B cell (primary cell): ENCODE data around the gene ZNF384. TPM values are rescaled to one million over a fixed set of nuclear protein-coding genes. Genes with fewer than 3 reads are reported as not detected.

Experiments used
- ATAC-seq: fragments of 200-7000 bp; cut with Tn5 transposase; one replicate; pipeline ENCODE4 v1.10.0; 2021; ENCODE audit warnings: low read depth, mild to moderate bottlenecking, moderate number of reproducible peaks, moderate library complexity
- CTCF ChIA-PET: fragments of 350-600 bp; sonication (Branson Sonifier 250); formaldehyde crosslinking; loops from one replicate; lab custom pipeline; 2021; ENCODE audit warnings: antibody characterized with exemption, inconsistent platforms; lab: Charles Lee
- POLR2A ChIA-PET: fragments of 350-600 bp; sonication (Branson Sonifier 250); formaldehyde crosslinking; loops from one replicate; lab custom pipeline; 2021; ENCODE audit warnings: antibody characterized with exemption; lab: Charles Lee
- DNase-seq: peaks from one replicate; pipeline ENCODE4 v3.0.0; 2013
- H2AFZ ChIP-seq: 2 replicates; pipeline ENCODE4 v1.6.1; 2012; ENCODE audit warnings: mild to moderate bottlenecking, low read depth, low read length; ENCODE audit not compliant: insufficient read depth, poor library complexity, severe bottlenecking
- H3K27ac ChIP-seq, 2 donors: 1 replicate in 1 of 2; 2 replicates in 1 of 2; pipeline ENCODE4 v1.5.1; 2012 to 2013; ENCODE audit warnings: low read length in 2 of 2, mild to moderate bottlenecking in 2 of 2, moderate library complexity in 1 of 2
- H3K27me3 ChIP-seq, 4 experiments: fragments of 200-600 bp in 1 of 4; sonication (generic) in 1 of 4; replicated peaks in 1 of 4; 1 replicate in 2 of 4; 2 replicates in 2 of 4; pipeline versions ENCODE4 v1.6.1 to v1.7.0; 2013 to 2016; ENCODE audit warnings: low read length in 3 of 4, mild to moderate bottlenecking in 2 of 4, mixed read lengths in 1 of 4, moderate library complexity in 1 of 4; ENCODE audit not compliant: insufficient read depth in 4 of 4, control insufficient read depth in 3 of 4; ENCODE audit errors: control extremely low read depth in 1 of 4
- H3K36me3 ChIP-seq, 2 experiments: replicated peaks in 1 of 2; 1 replicate in 1 of 2; 2 replicates in 1 of 2; pipeline versions ENCODE4 v1.6.1 to v1.7.1; 2013; ENCODE audit warnings: low read length in 1 of 2; ENCODE audit not compliant: insufficient read depth in 2 of 2, control insufficient read depth in 1 of 2; ENCODE audit errors: control extremely low read depth in 1 of 2, extremely low read depth in 1 of 2
- H3K4me1 ChIP-seq, 2 donors: fragments of 200-600 bp in 1 of 2; sonication (generic) in 1 of 2; 1 replicate in 1 of 2; 2 replicates in 1 of 2; pipeline versions ENCODE4 v1.5.1 to v1.6.1; 2013 to 2017; ENCODE audit warnings: low read length in 2 of 2; ENCODE audit not compliant: control insufficient read depth in 2 of 2, insufficient read depth in 2 of 2
- H3K4me2 ChIP-seq: replicated peaks from 2 replicates; pipeline ENCODE3; 2012; ENCODE audit warnings: mild to moderate bottlenecking, low read depth, low read length; ENCODE audit not compliant: poor library complexity, severe bottlenecking
- H3K4me3 ChIP-seq, 5 experiments: fragments of 200-600 bp in 1 of 5; sonication (generic) in 1 of 5; 1 replicate in 3 of 5; 2 replicates in 2 of 5; pipeline versions ENCODE4 v1.5.1 to v1.7.0; 2011 to 2016; ENCODE audit warnings: low read length in 4 of 5, mild to moderate bottlenecking in 4 of 5, low read depth in 2 of 5, control low read depth in 1 of 5, moderate library complexity in 1 of 5; ENCODE audit not compliant: insufficient read depth in 1 of 5; ENCODE audit errors: control extremely low read depth in 1 of 5, extremely low read depth in 1 of 5
- H3K79me2 ChIP-seq: fragments of 200-600 bp; sonication (generic); one replicate; pipeline ENCODE4 v1.6.0; 2016; ENCODE audit warnings: low read length; ENCODE audit not compliant: control insufficient read depth, insufficient read depth
- H3K9ac ChIP-seq: fragments of 200-600 bp; sonication (generic); 2 replicates; pipeline ENCODE4 v1.6.1; 2017; ENCODE audit warnings: mild to moderate bottlenecking, low read length, moderate library complexity
- H3K9me3 ChIP-seq, 3 donors: one replicate each; pipeline versions ENCODE4 v1.6.1 to v1.7.1; 2013; ENCODE audit warnings: low read length in 2 of 3; ENCODE audit not compliant: control insufficient read depth in 2 of 3, insufficient read depth in 1 of 3; ENCODE audit errors: control extremely low read depth in 1 of 3
- H4K20me1 ChIP-seq: 2 replicates; pipeline ENCODE4 v1.6.0; 2012; ENCODE audit warnings: mild to moderate bottlenecking, low read length; ENCODE audit not compliant: insufficient read depth, control insufficient read depth, poor library complexity, severe bottlenecking
- H3K27ac Mint-ChIP-seq: one replicate; pipeline ENCODE4 v1.8.0; 2021; ENCODE audit warnings: mixed read lengths
- H3K27me3 Mint-ChIP-seq: one replicate; pipeline ENCODE4 v1.8.0; 2021; ENCODE audit warnings: mixed read lengths
- H3K4me1 Mint-ChIP-seq: one replicate; pipeline ENCODE4 v1.8.0; 2021; ENCODE audit warnings: mixed read lengths
- H3K4me3 Mint-ChIP-seq: one replicate; pipeline ENCODE4 v1.8.0; 2021; ENCODE audit warnings: mixed read lengths
- H3K9me3 Mint-ChIP-seq: one replicate; pipeline ENCODE4 v1.8.0; 2022; ENCODE audit warnings: mixed read lengths; ENCODE audit not compliant: insufficient read depth
- CTCF ChIP-seq: fragments of 200-600 bp; IDR thresholded peaks from one replicate; pipeline ENCODE4 v1.8.0; 2022; ENCODE audit warnings: antibody characterized with exemption, mild to moderate bottlenecking
- EZH2 ChIP-seq: IDR thresholded peaks from 2 replicates; pipeline ENCODE4 v1.6.1; 2012; ENCODE audit warnings: borderline replicate concordance, low read depth, mild to moderate bottlenecking, moderate library complexity, low read length; ENCODE audit not compliant: insufficient read depth, poor library complexity, severe bottlenecking
- WGBS: methylation state at CpG from one replicate; pipeline ENCODE4 v1.1.5; 2013; ENCODE audit warnings: missing lambda C conversion rate; ENCODE audit not compliant: insufficient coverage; 5-methylcytosine and 5-hydroxymethylcytosine counted together
- intact Hi-C: fragments of 100-400 bp; cut with micrococcal nuclease; formaldehyde crosslinking; loops from one replicate; pipeline ENCODE4 v1.10.0; 2022
- polyA plus RNA-seq: library from polyadenylated mRNA; depleted of rRNA; stranded (reverse); fragments of >200 nt; gene quantifications from 2 replicates; pipeline ENCODE4 v1.2.3, GENCODE V29; 2012
- total RNA-seq, 2 donors: library from RNA; stranded (reverse); fragments of 120-200 nt in 1 of 2; gene quantifications; 1 replicate in 1 of 2; 2 replicates in 1 of 2; pipeline versions ENCODE4 v1.2.3 to v1.2.4, GENCODE V29; 2013 to 2022

ZNF384 gene
- total and polyA plus RNA-seq, 2 donors (not counting 1 experiment from before 2014, with no cell fraction given) = 83.4 to 108 TPM

- Histone ChIP-seq H3K9ac (no peak overlapping the region), H3K4me2 (no peak overlapping the region), H3K27ac (no peak overlapping the region), H3K4me3 (no peak overlapping the region), H3K36me3 (peaks cover 9 to 93% of the 10 kb centered on the region in 2 experiments), H2AFZ (no peak overlapping the region), H3K4me1 (no peaks in the 10 kb centered on the region), H4K20me1 (peaks cover 22% of the 10 kb centered on the region), H3K27me3 (no peaks in the 10 kb centered on the region), H3K9me3 (no peaks in the 10 kb centered on the region), H3K79me2 (peaks cover 71% of the 10 kb centered on the region)
- Mint-ChIP-seq H3K27me3 (no peaks in the 10 kb centered on the region), H3K4me1 (peaks cover 4% of the 10 kb centered on the region), H3K27ac (no peak overlapping the region), H3K9me3 (no peaks in the 10 kb centered on the region), H3K4me3 (no peak overlapping the region)
- no peak for ATAC-seq
- DNase-seq = no peak
- no peak for TF ChIP-seq CTCF
- no peak for TF ChIP-seq EZH2
- 98% methylated on average over 5 of the region's 5 CpGs for WGBS
- CTCF ChIA-PET = no interaction called here
- POLR2A ChIA-PET = no interaction called here
- intact Hi-C loops = no loop called here
Observed at GRCh38 chr12:6676962-6677361, 12.2 kb downstream of the ZNF384 start.

- Histone ChIP-seq H3K9ac (no peak overlapping the region), H3K4me2 (no peak overlapping the region), H3K79me2 (peaks cover 29% of the 10 kb centered on the region), H4K20me1 (peaks cover 6% of the 10 kb centered on the region), H3K27ac (no peak overlapping the region), H2AFZ (no peak overlapping the region), H3K36me3 (peaks cover 10 to 97% of the 10 kb centered on the region in 2 experiments), H3K27me3 (no peaks in the 10 kb centered on the region), H3K4me1 (no peaks in the 10 kb centered on the region), H3K9me3 (no peaks in the 10 kb centered on the region), H3K4me3 (no peak overlapping the region)
- Mint-ChIP-seq H3K4me3 (no peak overlapping the region), H3K27me3 (no peaks in the 10 kb centered on the region), H3K27ac (no peak overlapping the region), H3K4me1 (peaks cover 1% of the 10 kb centered on the region), H3K9me3 (no peaks in the 10 kb centered on the region)
- no peak for DNase-seq
- ATAC-seq = no peak
- WGBS = 98% methylated on average over 11 of the region's 18 CpGs
- ChIA-PET POLR2A (no interaction called here), CTCF (interaction anchor here (0.5 to 1.1 kb wide), 4 partner anchors 13 to 53 kb away, joined by 3 to 4 read pairs (median 3); no protein-coding TSS in a partner anchor)
- intact Hi-C loops = no loop called here
- TF ChIP-seq EZH2 (no peak), CTCF (no peak)
Observed at GRCh38 chr12:6672143-6672542, 17.0 kb downstream of the ZNF384 start.
